ENCODE measurements around the gene PNPLA1.

GRCh38 chr6:36353411-36353915 lies 83.6 kb downstream of the PNPLA1 start:
- no peak for TF ChIP-seq TEAD4 (IDR thresholded peaks at IDR 0.05)
- TF ChIP-seq RAD21 (IDR thresholded peaks at IDR 0.05; ENCODE audit: low read depth) = no peak
- no peak for TF ChIP-seq EP300 (IDR thresholded peaks at IDR 0.05; ENCODE audit: borderline replicate concordance)
- TF ChIP-seq CREB1 (IDR thresholded peaks at IDR 0.05; ENCODE audit: low read depth) = no peak
- TF ChIP-seq ZBTB7A (IDR thresholded peaks at IDR 0.05; ENCODE audit: low read depth) = no peak
- TF ChIP-seq, protein P1, sequence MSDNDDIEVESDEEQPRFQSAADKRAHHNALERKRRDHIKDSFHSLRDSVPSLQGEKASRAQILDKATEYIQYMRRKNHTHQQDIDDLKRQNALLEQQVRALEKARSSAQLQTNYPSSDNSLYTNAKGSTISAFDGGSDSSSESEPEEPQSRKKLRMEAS (IDR thresholded peaks at IDR 0.05) = no peak
- TF ChIP-seq TAF1 (IDR thresholded peaks at IDR 0.05; ENCODE audit: low read depth) = no peak
